Central memory CD8-positive, alpha-beta T cell (primary cell): ENCODE data around the gene CELF5.
"Not testable (repeated sequence)": the region's sequence is repeated elsewhere in the genome, so short reads cannot be mapped to it uniquely, and the experiment has no call there.

Experiments used
- ATAC-seq: fragments of 150-1000 bp; cut with Tn5 transposase; replicated peaks from 2 replicates; pipeline ENCODE4 v1.10.0; 2022; ENCODE audit warnings: mild to moderate bottlenecking, moderate FRiP score, moderate number of reproducible peaks; ENCODE audit not compliant: poor library complexity, severe bottlenecking; ENCODE audit errors: extremely low read depth
- DNase-seq, 2 donors: peaks; one replicate each; pipeline ENCODE4 v3.0.0; 2021; ENCODE audit warnings: low spot score in 2 of 2
- H3K27ac Mint-ChIP-seq: one replicate; pipeline ENCODE4 v1.8.0; 2022; ENCODE audit warnings: low read depth, mild to moderate bottlenecking, moderate library complexity, mixed read lengths
- H3K27me3 Mint-ChIP-seq: one replicate; pipeline ENCODE4 v1.8.0; 2022; ENCODE audit warnings: mixed read lengths
- H3K36me3 Mint-ChIP-seq: one replicate; pipeline ENCODE4 v1.8.0; 2022; ENCODE audit warnings: mild to moderate bottlenecking, moderate library complexity, mixed read lengths; ENCODE audit not compliant: insufficient read depth
- H3K4me1 Mint-ChIP-seq: one replicate; pipeline ENCODE4 v1.8.0; 2022; ENCODE audit warnings: mixed read lengths
- H3K4me3 Mint-ChIP-seq: one replicate; pipeline ENCODE4 v1.8.0; 2022; ENCODE audit warnings: mild to moderate bottlenecking, moderate library complexity, mixed read lengths
- H3K9me3 Mint-ChIP-seq: one replicate; pipeline ENCODE4 v1.8.0; 2022; ENCODE audit warnings: mixed read lengths

The CELF5 gene

GRCh38 chr19:3288437-3288836, 64.0 kb downstream of the CELF5 start:
- peaks cover 22% of the 10 kb centered on the region for H3K27me3 Mint-ChIP-seq
- ATAC-seq, DNase-seq, H3K9me3 Mint-ChIP-seq, H3K27ac Mint-ChIP-seq, H3K4me3 Mint-ChIP-seq, H3K36me3 Mint-ChIP-seq: not testable (repeated sequence)
- H3K4me1 Mint-ChIP-seq, result peaks cover 12% of the 10 kb centered on the region

GRCh38 chr19:3289971-3290569, 65.6 kb downstream of the CELF5 start:
- Mint-ChIP-seq H3K9me3 (no peaks in the 10 kb centered on the region), H3K36me3 (peaks cover 4% of the 10 kb centered on the region), H3K4me1 (peaks cover 2% of the 10 kb centered on the region), H3K27me3 (peaks cover 30% of the 10 kb centered on the region), H3K27ac (no peak overlapping the region), H3K4me3 (no peak overlapping the region)
- DNase-seq, result no peak
- ATAC-seq, result no peak

- H3K4me1 Mint-ChIP-seq, H3K36me3 Mint-ChIP-seq, H3K4me3 Mint-ChIP-seq, ATAC-seq, H3K27ac Mint-ChIP-seq, DNase-seq, H3K9me3 Mint-ChIP-seq: not testable (repeated sequence)
- H3K27me3 Mint-ChIP-seq, result peaks cover 31% of the 10 kb centered on the region
These were observed 66.4 kb downstream of the CELF5 start for GRCh38 chr19:3290858-3291257.

GRCh38 chr19:3291644-3292043, 67.2 kb downstream of the CELF5 start:
- peaks cover 4% of the 10 kb centered on the region for H3K36me3 Mint-ChIP-seq
- no peaks in the 10 kb centered on the region for H3K9me3 Mint-ChIP-seq
- no peaks in the 10 kb centered on the region for H3K4me1 Mint-ChIP-seq
- peaks cover 31% of the 10 kb centered on the region for H3K27me3 Mint-ChIP-seq
- H3K27ac Mint-ChIP-seq, result no peak overlapping the region
- no peak for DNase-seq
- ATAC-seq, result no peak
- no peak overlapping the region for H3K4me3 Mint-ChIP-seq

GRCh38 chr19:3292958-3293529, 68.6 kb downstream of the CELF5 start:
- ATAC-seq, result no peak
- Mint-ChIP-seq H3K4me1 (no peaks in the 10 kb centered on the region), H3K27ac (no peak overlapping the region), H3K4me3 (no peak overlapping the region), H3K9me3 (no peaks in the 10 kb centered on the region), H3K27me3 (peaks cover 27% of the 10 kb centered on the region), H3K36me3 (peaks cover 4% of the 10 kb centered on the region)
- no peak for DNase-seq

- Mint-ChIP-seq H3K4me3 (no peak overlapping the region), H3K27ac (no peak overlapping the region), H3K4me1 (no peaks in the 10 kb centered on the region), H3K36me3 (peaks cover 4% of the 10 kb centered on the region), H3K9me3 (no peaks in the 10 kb centered on the region), H3K27me3 (peaks cover 26% of the 10 kb centered on the region)
- DNase-seq (no peak), ATAC-seq (no peak)
These were observed 69.1 kb downstream of the CELF5 start for GRCh38 chr19:3293560-3293959.

- no peak for ATAC-seq
- H3K4me3 Mint-ChIP-seq, result no peak overlapping the region
These were observed 69.8 kb downstream of the CELF5 start for GRCh38 chr19:3294080-3294850.

GRCh38 chr19:3295581-3295980, 71.1 kb downstream of the CELF5 start:
- Mint-ChIP-seq H3K27ac (no peak overlapping the region), H3K4me1 (no peaks in the 10 kb centered on the region), H3K27me3 (peaks cover 41% of the 10 kb centered on the region), H3K9me3 (no peaks in the 10 kb centered on the region), H3K4me3 (no peak overlapping the region), H3K36me3 (peaks cover 2% of the 10 kb centered on the region)
- DNase-seq (no peak), ATAC-seq (no peak)

More at GRCh38 chr19:3294080-3294850, 69.8 kb downstream of the CELF5 start:
- Mint-ChIP-seq H3K9me3 (no peaks in the 10 kb centered on the region), H3K36me3 (peaks cover 2% of the 10 kb centered on the region), H3K4me1 (no peaks in the 10 kb centered on the region), H3K27me3 (peaks cover 30% of the 10 kb centered on the region), H3K27ac (no peak overlapping the region)
- no peak for DNase-seq

- Mint-ChIP-seq H3K4me1 (no peaks in the 10 kb centered on the region), H3K27me3 (peaks cover 41% of the 10 kb centered on the region), H3K27ac (no peak overlapping the region)
These were observed 71.6 kb downstream of the CELF5 start for GRCh38 chr19:3296034-3296433.

GRCh38 chr19:3296446-3296845, 72.0 kb downstream of the CELF5 start:
- Mint-ChIP-seq H3K27me3 (peaks cover 41% of the 10 kb centered on the region), H3K4me3 (no peak overlapping the region), H3K27ac (no peak overlapping the region), H3K4me1 (no peaks in the 10 kb centered on the region), H3K36me3 (peaks cover 2% of the 10 kb centered on the region), H3K9me3 (no peaks in the 10 kb centered on the region)
- ATAC-seq (no peak), DNase-seq (no peak)

More at GRCh38 chr19:3296034-3296433, 71.6 kb downstream of the CELF5 start:
- Mint-ChIP-seq H3K4me3 (no peak overlapping the region), H3K36me3 (peaks cover 2% of the 10 kb centered on the region), H3K9me3 (no peaks in the 10 kb centered on the region)
- DNase-seq (no peak), ATAC-seq (no peak)

GRCh38 chr19:3298853-3299449, 74.5 kb downstream of the CELF5 start:
- Mint-ChIP-seq H3K27me3 (peaks cover 31% of the 10 kb centered on the region), H3K4me1 (no peaks in the 10 kb centered on the region), H3K27ac (no peak overlapping the region), H3K9me3 (no peaks in the 10 kb centered on the region), H3K36me3 (peaks cover 4% of the 10 kb centered on the region), H3K4me3 (no peak overlapping the region)
- ATAC-seq (no peak), DNase-seq (no peak)

GRCh38 chr19:3300566-3300965, 76.1 kb downstream of the CELF5 start:
- DNase-seq, H3K4me1 Mint-ChIP-seq, H3K36me3 Mint-ChIP-seq, H3K27ac Mint-ChIP-seq, ATAC-seq, H3K9me3 Mint-ChIP-seq, H3K4me3 Mint-ChIP-seq: not testable (repeated sequence)
- peaks cover 29% of the 10 kb centered on the region for H3K27me3 Mint-ChIP-seq
